Measurements from ENCODE around the gene SIK3. TPM values are rescaled to one million over a fixed set of nuclear protein-coding genes. Genes with fewer than 3 reads are reported as not detected.

Gene SIK3
- total and polyA plus RNA-seq, 4 donors = 33.8 to 61.6 (median 51.8) TPM

DNA sequence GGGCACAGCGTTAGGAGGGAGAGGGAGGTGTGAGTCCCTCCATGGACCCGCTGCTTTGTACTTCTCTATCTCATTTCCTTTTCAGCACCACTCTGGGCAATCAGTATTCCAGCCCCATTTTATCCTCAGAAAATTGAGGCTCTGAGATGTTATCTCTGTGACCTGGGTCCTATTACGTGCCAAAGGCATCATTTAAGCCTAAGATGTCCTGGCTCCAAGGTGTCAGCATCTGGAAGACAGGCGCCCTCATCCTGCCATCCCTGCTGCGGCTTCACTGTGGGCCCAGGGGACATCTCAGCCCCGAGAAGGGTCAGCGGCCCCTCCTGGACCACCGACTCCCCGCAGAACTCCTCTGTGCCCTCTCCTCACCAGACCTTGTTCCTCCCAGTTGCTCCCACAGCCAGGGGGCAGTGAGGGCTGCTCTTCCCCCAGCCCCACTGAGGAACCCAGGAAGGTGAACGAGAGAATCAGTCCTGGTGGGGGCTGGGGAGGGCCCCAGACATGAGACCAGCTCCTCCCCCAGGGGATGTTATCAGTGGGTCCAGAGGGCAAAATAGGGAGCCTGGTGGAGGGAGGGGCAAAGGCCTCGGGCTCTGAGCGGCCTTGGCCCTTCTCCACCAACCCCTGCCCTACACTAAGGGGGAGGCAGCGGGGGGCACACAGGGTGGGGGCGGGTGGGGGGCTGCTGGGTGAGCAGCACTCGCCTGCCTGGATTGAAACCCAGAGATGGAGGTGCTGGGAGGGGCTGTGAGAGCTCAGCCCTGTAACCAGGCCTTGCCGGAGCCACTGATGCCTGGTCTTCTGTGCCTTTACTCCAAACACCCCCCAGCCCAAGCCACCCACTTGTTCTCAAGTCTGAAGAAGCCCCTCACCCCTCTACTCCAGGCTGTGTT lies 269.4 kb downstream of the SIK3 start:
- no peaks in the 10 kb centered on the region for H3K27me3 ChIP-seq (ENCODE audit: control insufficient read depth, insufficient read depth, low read length)
- peaks cover 14% of the 10 kb centered on the region for H3K4me1 ChIP-seq (ENCODE audit: control insufficient read depth, insufficient read depth, low read length)
- WGBS (ENCODE audit: insufficient coverage) = 71% methylated on average over 5 of the region's 16 CpGs
- no peak overlapping the region for H3K4me3 ChIP-seq (ENCODE audit: low read depth, low read length)
- H3K36me3 ChIP-seq (ENCODE audit: control insufficient read depth, insufficient read depth, low read length) = no peaks in the 10 kb centered on the region
- H3K9me3 ChIP-seq (ENCODE audit: control insufficient read depth, insufficient read depth, low read length) = no peaks in the 10 kb centered on the region
- H3K27ac ChIP-seq (ENCODE audit: low read depth, low read length) = no peak overlapping the region
- no peak for DNase-seq (ENCODE audit: low read depth in 4 of 6, low spot score in 6 of 6)

DNA sequence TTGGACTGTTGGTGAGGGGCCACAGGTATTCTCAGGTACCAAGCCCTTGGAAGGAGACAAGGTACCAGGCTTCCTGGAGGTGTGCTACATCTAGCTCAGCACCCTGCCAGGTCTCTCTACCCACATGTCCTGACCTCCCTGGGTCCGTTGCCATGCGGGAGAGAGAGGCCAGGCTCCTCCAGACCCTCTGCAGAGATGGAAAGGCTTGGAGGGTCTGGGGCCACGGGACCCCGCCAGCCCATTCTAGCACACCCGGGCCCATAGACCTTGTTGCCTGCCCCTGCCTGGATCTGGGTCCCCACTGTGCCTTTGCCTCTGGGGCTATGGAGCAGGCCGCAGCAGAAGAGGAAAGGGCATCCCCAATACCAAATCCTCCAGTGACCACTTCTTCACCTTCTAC lies 270.8 kb downstream of the SIK3 start:
- Histone ChIP-seq H3K36me3 (ENCODE audit: control insufficient read depth, insufficient read depth, low read length) (no peaks in the 10 kb centered on the region), H3K4me1 (ENCODE audit: control insufficient read depth, insufficient read depth, low read length) (peaks cover 21% of the 10 kb centered on the region), H3K4me3 (ENCODE audit: low read depth, low read length) (no peak overlapping the region), H3K27me3 (ENCODE audit: control insufficient read depth, insufficient read depth, low read length) (no peaks in the 10 kb centered on the region), H3K9me3 (ENCODE audit: control insufficient read depth, insufficient read depth, low read length) (no peaks in the 10 kb centered on the region), H3K27ac (ENCODE audit: low read depth, low read length) (no peak overlapping the region)
- no peak for DNase-seq (ENCODE audit: low read depth in 4 of 6, low spot score in 6 of 6)
- 96% methylated on average over 6 of the region's 6 CpGs for WGBS (ENCODE audit: insufficient coverage)

DNA sequence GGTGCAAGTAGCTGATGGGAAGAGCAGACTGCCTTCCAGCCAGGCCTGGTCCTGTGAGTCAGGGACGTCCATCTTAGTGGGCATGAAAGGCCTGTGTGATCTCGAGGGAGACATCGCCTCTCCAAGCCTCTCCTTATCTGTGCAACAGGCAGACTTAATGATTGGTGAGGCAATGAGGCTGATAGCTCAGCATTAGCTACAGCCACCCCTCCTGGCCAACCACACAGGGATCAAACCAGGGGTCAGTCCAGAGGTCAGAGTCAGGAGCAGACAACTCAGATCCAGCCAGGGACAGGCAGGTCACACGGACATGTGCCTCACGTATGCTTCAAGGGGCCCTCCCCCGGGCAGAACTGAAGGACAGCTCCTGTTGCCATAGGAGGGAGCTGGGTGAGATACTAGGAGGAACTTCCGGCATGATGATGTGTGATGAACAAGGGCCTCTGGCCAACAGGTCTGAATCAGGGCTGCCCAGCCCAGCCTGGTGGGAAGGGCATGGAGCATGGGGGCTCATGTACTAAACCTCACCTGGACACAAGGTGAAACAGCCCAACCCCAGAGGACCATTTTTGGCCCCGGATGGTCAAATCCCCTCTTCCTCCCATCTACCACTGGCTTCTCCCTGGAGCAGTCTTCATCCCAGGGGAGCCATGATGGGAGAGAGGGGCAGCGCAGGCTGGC lies 271.3 kb downstream of the SIK3 start:
- Histone ChIP-seq H3K27me3 (ENCODE audit: control insufficient read depth, insufficient read depth, low read length) (no peaks in the 10 kb centered on the region), H3K27ac (ENCODE audit: low read depth, low read length) (no peak overlapping the region), H3K9me3 (ENCODE audit: control insufficient read depth, insufficient read depth, low read length) (no peaks in the 10 kb centered on the region), H3K4me1 (ENCODE audit: control insufficient read depth, insufficient read depth, low read length) (peaks cover 24% of the 10 kb centered on the region), H3K36me3 (ENCODE audit: control insufficient read depth, insufficient read depth, low read length) (no peaks in the 10 kb centered on the region), H3K4me3 (ENCODE audit: low read depth, low read length) (no peak overlapping the region)
- WGBS (ENCODE audit: insufficient coverage) = 79% methylated on average over 6 of the region's 9 CpGs
- no peak for DNase-seq (ENCODE audit: low read depth in 4 of 6, low spot score in 6 of 6)

DNA sequence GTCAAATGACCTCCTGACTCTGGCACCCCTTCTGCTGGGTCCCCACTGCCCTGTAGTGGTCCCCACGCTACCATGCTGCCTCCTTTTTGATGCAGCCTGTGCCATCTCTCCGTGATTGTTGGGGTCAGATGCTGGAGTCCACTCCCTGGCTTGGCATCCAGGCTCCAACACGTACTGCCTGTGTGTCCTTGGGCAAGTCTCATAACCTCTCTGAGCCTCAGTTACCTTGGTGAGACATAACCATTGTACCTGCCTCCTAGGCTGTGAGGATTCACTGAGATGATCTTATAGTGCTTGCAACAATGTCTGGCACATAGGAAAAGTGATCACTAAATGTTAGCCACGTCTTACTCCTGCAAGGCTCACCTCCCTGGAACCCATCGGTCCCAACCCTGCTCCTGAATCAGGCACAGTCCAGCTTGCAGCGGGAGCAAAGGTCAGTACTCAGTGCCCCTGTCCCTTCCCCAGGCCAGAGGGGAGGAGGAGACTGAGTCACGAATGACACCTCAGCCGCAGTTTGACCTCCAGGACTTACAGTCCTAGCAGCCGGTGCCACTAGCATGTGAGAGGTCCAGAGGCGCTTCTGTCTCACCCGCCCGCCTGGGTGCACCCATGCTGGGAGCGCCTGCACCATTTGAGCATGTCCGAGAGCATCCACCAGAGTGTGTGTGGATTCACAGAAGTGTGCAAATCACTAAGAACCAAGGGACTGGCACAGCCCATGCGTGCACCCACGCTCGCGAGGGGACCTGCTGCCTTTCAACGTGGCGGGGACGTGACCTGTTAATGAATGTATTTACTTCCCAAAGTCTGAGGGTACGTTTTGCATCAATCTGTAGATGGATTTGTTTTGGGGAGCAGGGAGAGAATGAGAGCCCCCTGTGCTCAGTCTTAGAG lies 272.1 kb downstream of the SIK3 start:
- H3K27me3 ChIP-seq (ENCODE audit: control insufficient read depth, insufficient read depth, low read length) = no peaks in the 10 kb centered on the region
- no peaks in the 10 kb centered on the region for H3K9me3 ChIP-seq (ENCODE audit: control insufficient read depth, insufficient read depth, low read length)
- peaks cover 24% of the 10 kb centered on the region for H3K4me1 ChIP-seq (ENCODE audit: control insufficient read depth, insufficient read depth, low read length)
- H3K4me3 ChIP-seq (ENCODE audit: low read depth, low read length) = no peak overlapping the region
- DNase-seq (ENCODE audit: low read depth in 4 of 6, low spot score in 6 of 6) = no peak
- H3K36me3 ChIP-seq (ENCODE audit: control insufficient read depth, insufficient read depth, low read length) = no peaks in the 10 kb centered on the region
- H3K27ac ChIP-seq (ENCODE audit: low read depth, low read length) = no peak overlapping the region
- 88% methylated on average over 21 of the region's 22 CpGs for WGBS (ENCODE audit: insufficient coverage)

DNA sequence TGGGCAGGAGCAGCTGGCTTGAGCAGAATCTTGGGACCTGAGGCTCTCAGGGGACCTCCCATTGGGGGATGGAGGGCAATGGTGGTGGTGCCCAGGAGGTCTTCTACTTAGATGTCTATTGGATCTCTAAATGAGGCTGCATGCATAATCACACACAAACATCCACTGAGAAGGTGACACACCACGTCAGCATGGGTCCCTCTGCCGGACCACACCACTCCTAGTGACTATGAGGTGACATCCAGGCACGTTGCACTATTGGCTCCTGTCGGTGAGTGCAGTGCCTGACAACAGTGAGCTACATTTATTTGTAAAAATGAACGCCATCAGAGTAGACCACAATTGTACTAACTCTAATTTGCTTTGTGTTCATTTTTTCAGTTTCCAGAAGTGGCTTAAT lies 272.8 kb downstream of the SIK3 start:
- DNase-seq (ENCODE audit: low read depth in 4 of 6, low spot score in 6 of 6) = no peak
- H3K4me1 ChIP-seq (ENCODE audit: control insufficient read depth, insufficient read depth, low read length) = peaks cover 24% of the 10 kb centered on the region
- H3K36me3 ChIP-seq (ENCODE audit: control insufficient read depth, insufficient read depth, low read length) = no peaks in the 10 kb centered on the region
- no peak overlapping the region for H3K27ac ChIP-seq (ENCODE audit: low read depth, low read length)
- WGBS (ENCODE audit: insufficient coverage) = 81% methylated on average over 3 of the region's 5 CpGs
- no peak overlapping the region for H3K4me3 ChIP-seq (ENCODE audit: low read depth, low read length)
- no peaks in the 10 kb centered on the region for H3K27me3 ChIP-seq (ENCODE audit: control insufficient read depth, insufficient read depth, low read length)
- no peaks in the 10 kb centered on the region for H3K9me3 ChIP-seq (ENCODE audit: control insufficient read depth, insufficient read depth, low read length)

DNA sequence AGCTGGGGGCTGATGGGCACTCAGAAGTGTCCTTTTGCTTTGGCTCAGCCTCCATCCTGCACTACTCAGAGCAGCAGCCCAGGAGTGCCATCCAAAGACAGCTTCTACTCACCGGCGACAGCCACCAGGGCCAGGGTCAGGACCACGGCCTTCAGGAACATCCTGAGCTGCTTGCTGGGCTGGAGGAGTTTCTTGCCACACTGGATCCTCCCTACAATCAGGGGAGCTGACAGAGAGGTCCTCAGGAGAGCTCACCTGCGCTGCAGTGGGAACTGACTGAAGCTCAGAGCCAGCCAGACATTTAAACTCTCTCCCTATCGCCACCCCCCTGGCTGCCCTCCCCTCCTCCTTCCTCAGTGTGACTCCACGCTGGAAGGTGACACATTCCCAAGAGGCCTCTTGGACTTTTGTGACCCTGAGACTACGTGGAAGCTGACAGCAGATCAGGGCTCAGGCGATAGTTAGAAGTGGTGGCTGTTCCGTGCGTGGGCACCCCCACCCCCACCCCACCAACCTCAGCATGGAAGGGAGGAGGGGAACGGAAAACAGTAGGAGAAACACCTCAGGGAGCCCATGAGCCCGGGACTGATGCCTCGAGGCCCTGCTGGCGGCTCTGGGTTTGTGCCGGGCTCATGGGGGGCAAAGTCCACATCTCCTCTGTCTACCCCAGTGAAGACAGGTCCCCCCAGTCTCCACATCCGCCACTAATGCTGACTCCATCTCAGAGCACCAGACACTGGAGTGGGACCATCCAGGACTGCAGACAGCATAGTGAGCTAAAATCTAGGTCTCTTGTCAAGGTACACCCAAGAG lies 275.0 kb downstream of the SIK3 start, which contains the start of gene APOA4:
APOA4 (minus strand) TSS at position 274 of the 813 bp plus-strand sequence; CDS start at position 161, 113 bp downstream.
- H3K27ac ChIP-seq (ENCODE audit: low read depth, low read length) = no peak within 1 kb of the TSS
- H3K36me3 ChIP-seq (ENCODE audit: control insufficient read depth, insufficient read depth, low read length) = no peaks in the 10 kb centered on the region
- DNase-seq (ENCODE audit: low read depth in 4 of 6, low spot score in 6 of 6) = no peak
- no peak within 1 kb of the TSS for H3K4me3 ChIP-seq (ENCODE audit: low read depth, low read length)
- peaks cover 10% of the 10 kb centered on the region for H3K4me1 ChIP-seq (ENCODE audit: control insufficient read depth, insufficient read depth, low read length)
- H3K27me3 ChIP-seq (ENCODE audit: control insufficient read depth, insufficient read depth, low read length) = no peaks in the 10 kb centered on the region
- no peaks in the 10 kb centered on the region for H3K9me3 ChIP-seq (ENCODE audit: control insufficient read depth, insufficient read depth, low read length)
- 66% methylated on average over 11 of the region's 16 CpGs for WGBS (ENCODE audit: insufficient coverage)

DNA sequence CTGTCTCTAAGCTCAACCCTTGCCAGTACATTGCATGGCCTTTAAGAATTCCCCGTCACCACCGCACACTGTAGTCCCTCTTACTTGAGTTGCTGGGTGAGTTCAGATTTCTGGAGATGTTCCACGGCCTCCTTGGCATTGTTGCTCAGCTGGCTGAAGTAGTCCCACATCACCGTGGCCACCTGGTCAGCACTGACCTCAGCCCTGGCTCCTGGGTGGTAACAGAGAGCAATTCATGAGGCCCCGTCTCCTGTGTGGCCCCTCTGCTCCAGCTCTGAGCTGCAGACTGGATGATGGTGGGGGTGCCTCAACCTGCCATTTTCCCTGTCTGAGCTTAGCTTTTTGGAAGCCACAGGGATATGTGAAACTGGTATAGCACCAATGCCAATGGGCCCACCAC lies 275.7 kb downstream of the SIK3 start:
- no peaks in the 10 kb centered on the region for H3K9me3 ChIP-seq (ENCODE audit: control insufficient read depth, insufficient read depth, low read length)
- no peaks in the 10 kb centered on the region for H3K36me3 ChIP-seq (ENCODE audit: control insufficient read depth, insufficient read depth, low read length)
- no peaks in the 10 kb centered on the region for H3K27me3 ChIP-seq (ENCODE audit: control insufficient read depth, insufficient read depth, low read length)
- DNase-seq (ENCODE audit: low read depth in 4 of 6, low spot score in 6 of 6) = no peak
- H3K27ac ChIP-seq (ENCODE audit: low read depth, low read length) = no peak overlapping the region
- no peak overlapping the region for H3K4me3 ChIP-seq (ENCODE audit: low read depth, low read length)
- peaks cover 10% of the 10 kb centered on the region for H3K4me1 ChIP-seq (ENCODE audit: control insufficient read depth, insufficient read depth, low read length)
- 63% methylated on average over 5 of the region's 5 CpGs for WGBS (ENCODE audit: insufficient coverage)

DNA sequence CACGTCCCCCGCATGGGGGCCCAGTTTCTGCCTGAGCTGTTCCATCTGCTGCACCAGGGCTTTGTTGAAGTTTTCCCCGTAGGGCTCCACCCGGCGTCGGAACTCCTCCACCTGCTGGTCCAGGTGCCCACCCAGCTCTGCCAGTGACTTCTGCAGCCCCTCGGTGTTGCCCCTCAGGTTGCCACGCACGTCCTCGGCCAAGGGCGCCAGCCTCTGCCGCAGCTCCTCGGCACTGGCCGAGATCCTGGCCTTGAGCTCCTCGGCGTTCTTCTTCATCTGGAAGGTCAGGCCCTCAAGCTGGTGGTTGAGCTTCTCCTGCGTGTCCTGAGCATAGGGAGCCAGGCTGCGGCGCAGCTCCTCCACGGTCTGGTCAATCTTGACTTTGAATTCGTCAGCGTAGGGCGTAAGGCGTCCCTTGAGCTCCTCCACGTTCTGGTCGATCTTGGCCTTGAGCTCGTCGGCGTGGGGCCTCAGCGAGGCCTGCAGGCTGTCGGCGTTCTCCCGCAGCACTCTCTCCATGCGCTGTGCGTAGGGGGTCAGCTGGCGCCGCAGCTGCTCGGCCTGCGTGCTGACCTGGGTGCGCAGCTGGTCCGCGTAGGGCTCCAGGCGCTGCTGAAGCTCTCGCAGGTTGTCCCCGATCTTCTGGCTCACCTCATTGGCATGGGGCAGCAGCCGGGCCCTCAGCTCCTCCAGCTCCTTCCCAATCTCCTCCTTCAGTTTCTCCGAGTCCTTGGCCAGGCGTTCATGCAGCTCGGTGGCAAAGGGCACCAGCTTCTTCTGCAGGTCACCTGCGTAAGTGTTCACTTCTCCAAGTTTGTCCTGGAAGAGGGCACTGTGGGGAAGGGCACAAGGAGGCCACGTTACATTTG lies 276.9 kb downstream of the SIK3 start:
- 94% methylated on average over 51 of the region's 51 CpGs for WGBS (ENCODE audit: insufficient coverage)

More for the DNA sequence above, 276.9 kb downstream of the SIK3 start:
- Histone ChIP-seq H3K36me3 (ENCODE audit: control insufficient read depth, insufficient read depth, low read length) (no peaks in the 10 kb centered on the region), H3K4me3 (ENCODE audit: low read depth, low read length) (no peak overlapping the region), H3K9me3 (ENCODE audit: control insufficient read depth, insufficient read depth, low read length) (no peaks in the 10 kb centered on the region), H3K27me3 (ENCODE audit: control insufficient read depth, insufficient read depth, low read length) (no peaks in the 10 kb centered on the region), H3K4me1 (ENCODE audit: control insufficient read depth, insufficient read depth, low read length) (peaks cover 10% of the 10 kb centered on the region), H3K27ac (ENCODE audit: low read depth, low read length) (no peak overlapping the region)
- no peak for DNase-seq (ENCODE audit: low read depth in 4 of 6, low spot score in 6 of 6)
